ENCODE results near the gene ALX4.

The ALX4 gene

GRCh38 chr11:44338026-44338425, 28.1 kb upstream of the ALX4 start:
- H4K91ac ChIP-seq (ENCODE audit: low read length) = no peak overlapping the region
- no peak overlapping the region for H2AFZ ChIP-seq (ENCODE audit: low read depth, low read length)
- no peak overlapping the region for H3K14ac ChIP-seq (ENCODE audit: low read length in 2 of 2)
- no peak overlapping the region for H2BK120ac ChIP-seq (ENCODE audit: low read depth, low read length)
- no peaks in the 10 kb centered on the region for H3K79me1 ChIP-seq (replicated peaks; ENCODE audit: low read length, poor library complexity, severe bottlenecking)
- no peak overlapping the region for H2BK12ac ChIP-seq (ENCODE audit: low read length in 2 of 2)
- no peaks in the 10 kb centered on the region for H3K36me3 ChIP-seq (ENCODE audit: control insufficient read depth in 1 of 2, insufficient read depth in 2 of 2, low read depth in 1 of 2, low read length in 2 of 2)
- peaks cover 69 to 85% of the 10 kb centered on the region in 2 experiments for H3K27me3 ChIP-seq (ENCODE audit: control insufficient read depth in 1 of 2, insufficient read depth in 1 of 2, low read length in 2 of 2)
- no peak overlapping the region for H3K4me2 ChIP-seq (ENCODE audit: low read length, poor library complexity, severe bottlenecking)
- no peaks in the 10 kb centered on the region for H3K9me3 ChIP-seq (ENCODE audit: control insufficient read depth, low read length)
- no peak overlapping the region for H3K18ac ChIP-seq (ENCODE audit: low read depth in 1 of 2, low read length in 2 of 2)
- no peak overlapping the region for H2BK5ac ChIP-seq (ENCODE audit: low read depth, low read length, poor library complexity, severe bottlenecking)
- no peak overlapping the region for H2AK5ac ChIP-seq (ENCODE audit: low read length, severe bottlenecking)
- peaks cover 1% of the 10 kb centered on the region for H3K4me1 ChIP-seq (ENCODE audit: control insufficient read depth, insufficient read depth, low read depth, low read length)
- H4K8ac ChIP-seq (ENCODE audit: low read length) = no peak overlapping the region
- DNase-seq = no peak
- no peak overlapping the region for H2BK15ac ChIP-seq (ENCODE audit: low read depth, poor library complexity, severe bottlenecking)
- 59% methylated on average over 11 of the region's 11 CpGs for WGBS
- H3K9ac ChIP-seq (ENCODE audit: low read length) = no peak overlapping the region
- H3K23ac ChIP-seq (ENCODE audit: low read length in 2 of 2) = no peak overlapping the region
- no peak overlapping the region for H3K4ac ChIP-seq (ENCODE audit: low read depth in 1 of 2, low read length in 2 of 2)
- no peak overlapping the region for H3K4me3 ChIP-seq (ENCODE audit: insufficient read depth in 1 of 2, low read depth in 1 of 2, low read length in 2 of 2)
- no peak overlapping the region for H3K27ac ChIP-seq (ENCODE audit: low read length, poor library complexity, severe bottlenecking)

DNA sequence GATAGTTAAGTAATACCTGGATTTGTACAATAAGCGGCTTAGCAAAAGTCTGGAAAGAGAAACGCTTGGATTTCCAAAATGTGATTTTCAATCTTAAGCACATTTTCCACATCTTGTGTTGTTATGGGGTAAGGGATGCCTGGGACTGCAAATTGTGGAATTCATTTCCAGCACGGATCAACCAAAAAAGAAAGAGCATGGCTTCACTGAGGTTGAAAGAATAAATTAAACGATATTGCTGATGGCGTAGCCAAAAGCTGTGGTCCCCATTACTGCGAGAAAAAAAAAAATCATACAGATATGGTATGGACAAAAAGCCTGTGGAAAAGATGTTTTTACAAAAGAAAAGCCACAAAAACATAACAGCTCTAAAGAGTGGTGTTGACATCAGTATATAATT, 26.0 kb upstream of the ALX4 start:
- Histone ChIP-seq H3K9ac (ENCODE audit: low read length) (no peak overlapping the region), H3K14ac (ENCODE audit: low read length in 2 of 2) (no peak overlapping the region), H2AFZ (ENCODE audit: low read depth, low read length) (no peak overlapping the region), H4K91ac (ENCODE audit: low read length) (no peak overlapping the region), H3K18ac (ENCODE audit: low read depth in 1 of 2, low read length in 2 of 2) (no peak overlapping the region), H3K4me2 (ENCODE audit: low read length, poor library complexity, severe bottlenecking) (no peak overlapping the region), H2BK15ac (ENCODE audit: low read depth, poor library complexity, severe bottlenecking) (no peak overlapping the region), H3K27me3 (ENCODE audit: control insufficient read depth in 1 of 2, insufficient read depth in 1 of 2, low read length in 2 of 2) (peaks cover 79 to 93% of the 10 kb centered on the region in 2 experiments), H3K4me1 (ENCODE audit: control insufficient read depth, insufficient read depth, low read depth, low read length) (peaks cover 1% of the 10 kb centered on the region), H3K36me3 (ENCODE audit: control insufficient read depth in 1 of 2, insufficient read depth in 2 of 2, low read depth in 1 of 2, low read length in 2 of 2) (no peaks in the 10 kb centered on the region), H2BK120ac (ENCODE audit: low read depth, low read length) (no peak overlapping the region), H3K9me3 (ENCODE audit: control insufficient read depth, low read length) (no peaks in the 10 kb centered on the region), H3K4me3 (ENCODE audit: insufficient read depth in 1 of 2, low read depth in 1 of 2, low read length in 2 of 2) (no peak overlapping the region), H3K27ac (ENCODE audit: low read length, poor library complexity, severe bottlenecking) (no peak overlapping the region), H2AK5ac (ENCODE audit: low read length, severe bottlenecking) (no peak overlapping the region), H2BK12ac (ENCODE audit: low read length in 2 of 2) (no peak overlapping the region), H2BK5ac (ENCODE audit: low read depth, low read length, poor library complexity, severe bottlenecking) (no peak overlapping the region), H3K4ac (ENCODE audit: low read depth in 1 of 2, low read length in 2 of 2) (no peak overlapping the region), H4K8ac (ENCODE audit: low read length) (no peak overlapping the region), H3K23ac (ENCODE audit: low read length in 2 of 2) (no peak overlapping the region), H3K79me1 (replicated peaks; ENCODE audit: low read length, poor library complexity, severe bottlenecking) (no peaks in the 10 kb centered on the region)
- 52% methylated on average over 6 of the region's 6 CpGs for WGBS
- no peak for DNase-seq

GRCh38 chr11:44335052-44335760, 25.3 kb upstream of the ALX4 start:
- Histone ChIP-seq H4K91ac (ENCODE audit: low read length) (no peak overlapping the region), H2BK12ac (ENCODE audit: low read length in 2 of 2) (no peak overlapping the region), H4K8ac (ENCODE audit: low read length) (no peak overlapping the region), H2AK5ac (ENCODE audit: low read length, severe bottlenecking) (no peak overlapping the region), H3K9me3 (ENCODE audit: control insufficient read depth, low read length) (no peaks in the 10 kb centered on the region), H2AFZ (ENCODE audit: low read depth, low read length) (no peak overlapping the region), H3K9ac (ENCODE audit: low read length) (no peak overlapping the region), H3K4ac (ENCODE audit: low read depth in 1 of 2, low read length in 2 of 2) (no peak overlapping the region), H2BK5ac (ENCODE audit: low read depth, low read length, poor library complexity, severe bottlenecking) (no peak overlapping the region), H3K79me1 (replicated peaks; ENCODE audit: low read length, poor library complexity, severe bottlenecking) (no peaks in the 10 kb centered on the region), H3K4me2 (ENCODE audit: low read length, poor library complexity, severe bottlenecking) (no peak overlapping the region), H3K4me1 (ENCODE audit: control insufficient read depth, insufficient read depth, low read depth, low read length) (peaks cover 1% of the 10 kb centered on the region), H3K4me3 (ENCODE audit: insufficient read depth in 1 of 2, low read depth in 1 of 2, low read length in 2 of 2) (no peak overlapping the region), H2BK15ac (ENCODE audit: low read depth, poor library complexity, severe bottlenecking) (no peak overlapping the region), H3K36me3 (ENCODE audit: control insufficient read depth in 1 of 2, insufficient read depth in 2 of 2, low read depth in 1 of 2, low read length in 2 of 2) (no peaks in the 10 kb centered on the region), H3K27me3 (ENCODE audit: control insufficient read depth in 1 of 2, insufficient read depth in 1 of 2, low read length in 2 of 2) (peaks cover 79 to 94% of the 10 kb centered on the region in 2 experiments), H3K14ac (ENCODE audit: low read length in 2 of 2) (no peak overlapping the region), H3K18ac (ENCODE audit: low read depth in 1 of 2, low read length in 2 of 2) (no peak overlapping the region), H3K27ac (ENCODE audit: low read length, poor library complexity, severe bottlenecking) (no peak overlapping the region), H2BK120ac (ENCODE audit: low read depth, low read length) (no peak overlapping the region), H3K23ac (ENCODE audit: low read length in 2 of 2) (no peak overlapping the region)
- DNase-seq = no peak
- no CpG with 5 or more reads among the region's 12 CpGs for WGBS

DNA sequence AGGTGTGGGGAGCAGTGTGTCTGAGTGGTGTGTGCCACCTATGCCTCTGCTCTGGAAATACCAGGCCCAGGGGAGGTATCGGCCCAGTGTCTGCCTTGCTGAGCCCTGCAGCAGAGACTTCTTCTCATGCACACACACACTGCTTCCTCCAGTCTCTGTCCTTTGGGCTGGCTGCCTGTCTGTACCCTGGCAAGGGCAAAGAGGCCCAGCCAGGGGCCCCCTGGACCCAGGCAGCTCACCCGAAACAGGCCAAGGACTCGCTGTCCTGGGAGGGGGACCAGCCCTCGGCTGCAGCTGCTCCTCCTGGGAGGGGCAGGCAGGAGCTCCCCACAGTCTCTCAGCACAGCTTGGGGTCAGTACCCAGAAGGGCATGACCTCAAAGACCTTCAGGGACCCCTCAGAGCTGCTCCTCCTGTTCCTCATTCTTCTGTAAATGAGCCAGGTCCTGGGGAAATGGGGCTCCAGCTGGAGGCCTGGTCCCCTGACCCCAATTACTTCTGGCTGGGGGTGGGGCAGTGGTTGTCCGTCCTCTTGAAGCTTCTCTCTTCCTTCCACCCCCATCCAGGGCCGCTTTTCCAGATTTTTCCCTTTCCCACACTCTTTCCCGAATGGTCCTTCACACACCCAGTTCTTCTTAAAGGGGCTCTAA, 24.5 kb upstream of the ALX4 start:
- Histone ChIP-seq H3K4me2 (ENCODE audit: low read length, poor library complexity, severe bottlenecking) (no peak overlapping the region), H3K4me1 (ENCODE audit: control insufficient read depth, insufficient read depth, low read depth, low read length) (peaks cover 1% of the 10 kb centered on the region), H2BK15ac (ENCODE audit: low read depth, poor library complexity, severe bottlenecking) (no peak overlapping the region), H3K27ac (ENCODE audit: low read length, poor library complexity, severe bottlenecking) (no peak overlapping the region), H3K9me3 (ENCODE audit: control insufficient read depth, low read length) (no peaks in the 10 kb centered on the region), H3K79me1 (replicated peaks; ENCODE audit: low read length, poor library complexity, severe bottlenecking) (no peaks in the 10 kb centered on the region), H3K4ac (ENCODE audit: low read depth in 1 of 2, low read length in 2 of 2) (no peak overlapping the region), H3K4me3 (ENCODE audit: insufficient read depth in 1 of 2, low read depth in 1 of 2, low read length in 2 of 2) (no peak overlapping the region), H3K18ac (ENCODE audit: low read depth in 1 of 2, low read length in 2 of 2) (no peak overlapping the region), H3K14ac (ENCODE audit: low read length in 2 of 2) (no peak overlapping the region), H4K91ac (ENCODE audit: low read length) (no peak overlapping the region), H2AK5ac (ENCODE audit: low read length, severe bottlenecking) (no peak overlapping the region), H4K8ac (ENCODE audit: low read length) (no peak overlapping the region), H2BK120ac (ENCODE audit: low read depth, low read length) (no peak overlapping the region), H3K9ac (ENCODE audit: low read length) (no peak overlapping the region), H2BK12ac (ENCODE audit: low read length in 2 of 2) (no peak overlapping the region), H3K36me3 (ENCODE audit: control insufficient read depth in 1 of 2, insufficient read depth in 2 of 2, low read depth in 1 of 2, low read length in 2 of 2) (no peaks in the 10 kb centered on the region), H2BK5ac (ENCODE audit: low read depth, low read length, poor library complexity, severe bottlenecking) (no peak overlapping the region), H3K23ac (ENCODE audit: low read length in 2 of 2) (no peak overlapping the region), H3K27me3 (ENCODE audit: control insufficient read depth in 1 of 2, insufficient read depth in 1 of 2, low read length in 2 of 2) (peaks cover 79 to 94% of the 10 kb centered on the region in 2 experiments), H2AFZ (ENCODE audit: low read depth, low read length) (no peak overlapping the region)
- DNase-seq = no peak
- WGBS = 14% methylated on average over 7 of the region's 7 CpGs
